HL-60 (cell line): ENCODE data around the gene HSD17B1.
"Not testable (repeated sequence)": the region's sequence is repeated elsewhere in the genome, so short reads cannot be mapped to it uniquely, and the experiment has no call there.

Experiments used
- DNase-seq, 2 experiments: peaks; one replicate each; pipeline ENCODE4 v3.0.0-alpha.2; 2010 to 2020; ENCODE audit warnings: low read depth in 1 of 2, low spot score in 1 of 2
- H3K27ac ChIP-seq: fragments of 250-450 bp; sonication (Bioruptor Pico); replicated peaks from 2 replicates; pipeline ENCODE4 v1.5.1; 2020; ENCODE audit warnings: mild to moderate bottlenecking, moderate library complexity
- H3K27me3 ChIP-seq: fragments of 250-450 bp; sonication (Bioruptor Pico); 2 replicates; pipeline ENCODE4 v1.5.1; 2021; ENCODE audit warnings: mild to moderate bottlenecking, moderate library complexity; ENCODE audit not compliant: insufficient read depth, poor library complexity, severe bottlenecking
- H3K4me3 ChIP-seq: replicated peaks from 2 replicates; pipeline ENCODE4 v1.5.1; 2011; ENCODE audit warnings: mild to moderate bottlenecking, control low read depth, low read length; ENCODE audit not compliant: insufficient read depth
- GABPA ChIP-seq: IDR thresholded peaks from 2 replicates; pipeline ENCODE4 v1.6.1; 2012; ENCODE audit warnings: low read depth
- POLR2AphosphoS5 ChIP-seq: IDR thresholded peaks from 2 replicates; pipeline ENCODE4 v1.6.1; 2012; ENCODE audit warnings: low read depth
- SPI1 ChIP-seq: IDR thresholded peaks from 2 replicates; pipeline ENCODE4 v1.6.1; 2012; ENCODE audit warnings: low read depth, mild to moderate bottlenecking, borderline replicate concordance
- TF ChIP-seq, protein P1 (sequence below): IDR thresholded peaks from one replicate; pipeline ENCODE4 v1.5.1; 2011; ENCODE audit warnings: low read length, control low read depth, inconsistent platforms; ENCODE audit not compliant: insufficient read depth
- TF ChIP-seq, protein P2 (sequence below): IDR thresholded peaks from 2 replicates; pipeline ENCODE4 v1.6.1; 2012; ENCODE audit warnings: low read depth; ENCODE audit not compliant: insufficient replicate concordance

Gene HSD17B1

DNA sequence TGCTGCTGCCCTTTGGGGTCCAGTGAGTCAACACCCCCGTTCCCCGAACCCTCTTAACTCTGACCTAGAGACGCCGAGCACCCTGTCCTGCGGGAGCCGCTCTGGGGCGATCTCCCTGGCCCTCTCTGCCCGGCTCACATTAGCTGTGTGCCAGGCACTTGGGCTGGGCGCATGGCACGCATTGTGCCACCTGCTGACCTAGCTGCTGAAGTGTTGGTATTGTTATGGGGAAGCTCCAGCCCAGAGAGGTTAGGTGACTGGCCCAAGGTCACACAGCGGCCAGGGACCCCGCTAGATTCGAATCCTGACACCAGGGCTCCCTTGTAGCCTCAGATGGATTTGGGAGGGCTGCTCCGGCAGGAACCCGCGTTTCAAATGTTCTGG is 1.1 kb downstream of the HSD17B1 start:
- TF ChIP-seq SPI1 (no peak), GABPA (no peak)
- TF ChIP-seq, protein P1, sequence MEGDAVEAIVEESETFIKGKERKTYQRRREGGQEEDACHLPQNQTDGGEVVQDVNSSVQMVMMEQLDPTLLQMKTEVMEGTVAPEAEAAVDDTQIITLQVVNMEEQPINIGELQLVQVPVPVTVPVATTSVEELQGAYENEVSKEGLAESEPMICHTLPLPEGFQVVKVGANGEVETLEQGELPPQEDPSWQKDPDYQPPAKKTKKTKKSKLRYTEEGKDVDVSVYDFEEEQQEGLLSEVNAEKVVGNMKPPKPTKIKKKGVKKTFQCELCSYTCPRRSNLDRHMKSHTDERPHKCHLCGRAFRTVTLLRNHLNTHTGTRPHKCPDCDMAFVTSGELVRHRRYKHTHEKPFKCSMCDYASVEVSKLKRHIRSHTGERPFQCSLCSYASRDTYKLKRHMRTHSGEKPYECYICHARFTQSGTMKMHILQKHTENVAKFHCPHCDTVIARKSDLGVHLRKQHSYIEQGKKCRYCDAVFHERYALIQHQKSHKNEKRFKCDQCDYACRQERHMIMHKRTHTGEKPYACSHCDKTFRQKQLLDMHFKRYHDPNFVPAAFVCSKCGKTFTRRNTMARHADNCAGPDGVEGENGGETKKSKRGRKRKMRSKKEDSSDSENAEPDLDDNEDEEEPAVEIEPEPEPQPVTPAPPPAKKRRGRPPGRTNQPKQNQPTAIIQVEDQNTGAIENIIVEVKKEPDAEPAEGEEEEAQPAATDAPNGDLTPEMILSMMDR = no peak
- peak overlapping the region; percentile 68; the same call in 1 of the 2 replicates for H3K27ac ChIP-seq

DNA sequence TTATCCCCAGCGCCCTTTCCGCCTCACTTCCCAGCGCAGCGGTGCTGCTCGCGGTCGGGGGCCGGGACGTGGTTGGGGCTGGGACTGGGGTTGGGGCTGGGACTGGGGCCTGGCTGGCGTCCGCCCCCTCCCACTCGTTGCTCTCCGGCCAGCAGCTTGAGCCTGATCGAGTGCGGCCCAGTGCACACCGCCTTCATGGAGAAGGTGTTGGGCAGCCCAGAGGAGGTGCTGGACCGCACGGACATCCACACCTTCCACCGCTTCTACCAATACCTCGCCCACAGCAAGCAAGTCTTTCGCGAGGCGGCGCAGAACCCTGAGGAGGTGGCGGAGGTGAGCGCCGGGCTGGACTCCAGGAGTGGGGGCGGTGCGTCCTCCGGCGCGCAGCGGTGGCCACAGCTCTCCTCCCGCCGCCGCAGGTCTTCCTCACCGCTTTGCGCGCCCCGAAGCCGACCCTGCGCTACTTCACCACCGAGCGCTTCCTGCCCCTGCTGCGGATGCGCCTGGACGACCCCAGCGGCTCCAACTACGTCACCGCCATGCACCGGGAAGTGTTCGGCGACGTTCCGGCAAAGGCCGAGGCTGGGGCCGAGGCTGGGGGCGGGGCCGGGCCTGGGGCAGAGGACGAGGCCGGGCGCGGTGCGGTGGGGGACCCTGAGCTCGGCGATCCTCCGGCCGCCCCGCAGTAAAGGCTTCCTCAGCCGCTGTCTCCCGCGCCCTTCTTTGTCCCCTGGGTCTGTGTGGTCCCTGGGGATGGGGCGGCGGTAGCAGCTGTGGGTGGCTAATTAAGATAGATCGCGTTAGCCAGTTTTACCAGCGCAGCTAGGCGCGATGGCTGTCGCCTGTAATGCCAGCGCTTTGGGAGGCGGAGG is 1.8 kb downstream of the HSD17B1 start:
- TF ChIP-seq POLR2AphosphoS5 = peak; percentile 77
- no peak for TF ChIP-seq SPI1
- TF ChIP-seq, protein P2, sequence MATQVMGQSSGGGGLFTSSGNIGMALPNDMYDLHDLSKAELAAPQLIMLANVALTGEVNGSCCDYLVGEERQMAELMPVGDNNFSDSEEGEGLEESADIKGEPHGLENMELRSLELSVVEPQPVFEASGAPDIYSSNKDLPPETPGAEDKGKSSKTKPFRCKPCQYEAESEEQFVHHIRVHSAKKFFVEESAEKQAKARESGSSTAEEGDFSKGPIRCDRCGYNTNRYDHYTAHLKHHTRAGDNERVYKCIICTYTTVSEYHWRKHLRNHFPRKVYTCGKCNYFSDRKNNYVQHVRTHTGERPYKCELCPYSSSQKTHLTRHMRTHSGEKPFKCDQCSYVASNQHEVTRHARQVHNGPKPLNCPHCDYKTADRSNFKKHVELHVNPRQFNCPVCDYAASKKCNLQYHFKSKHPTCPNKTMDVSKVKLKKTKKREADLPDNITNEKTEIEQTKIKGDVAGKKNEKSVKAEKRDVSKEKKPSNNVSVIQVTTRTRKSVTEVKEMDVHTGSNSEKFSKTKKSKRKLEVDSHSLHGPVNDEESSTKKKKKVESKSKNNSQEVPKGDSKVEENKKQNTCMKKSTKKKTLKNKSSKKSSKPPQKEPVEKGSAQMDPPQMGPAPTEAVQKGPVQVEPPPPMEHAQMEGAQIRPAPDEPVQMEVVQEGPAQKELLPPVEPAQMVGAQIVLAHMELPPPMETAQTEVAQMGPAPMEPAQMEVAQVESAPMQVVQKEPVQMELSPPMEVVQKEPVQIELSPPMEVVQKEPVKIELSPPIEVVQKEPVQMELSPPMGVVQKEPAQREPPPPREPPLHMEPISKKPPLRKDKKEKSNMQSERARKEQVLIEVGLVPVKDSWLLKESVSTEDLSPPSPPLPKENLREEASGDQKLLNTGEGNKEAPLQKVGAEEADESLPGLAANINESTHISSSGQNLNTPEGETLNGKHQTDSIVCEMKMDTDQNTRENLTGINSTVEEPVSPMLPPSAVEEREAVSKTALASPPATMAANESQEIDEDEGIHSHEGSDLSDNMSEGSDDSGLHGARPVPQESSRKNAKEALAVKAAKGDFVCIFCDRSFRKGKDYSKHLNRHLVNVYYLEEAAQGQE = no peak
- 0 out of 2 replicates have a peak, but pooled peaks have one; percentile 25 for TF ChIP-seq GABPA
- TF ChIP-seq, protein P1 = no peak
- peak; percentile 79 to 88 for DNase-seq
- H3K4me3 ChIP-seq = peak overlapping the region; percentile 88
- H3K27ac ChIP-seq = peak overlapping the region; percentile 68
- no peaks in the 10 kb centered on the region for H3K27me3 ChIP-seq

More for the DNA sequence above, 1.1 kb downstream of the HSD17B1 start:
- DNase-seq = no peak
- peak overlapping the region; percentile 88 for H3K4me3 ChIP-seq
- H3K27me3 ChIP-seq = no peaks in the 10 kb centered on the region

DNA sequence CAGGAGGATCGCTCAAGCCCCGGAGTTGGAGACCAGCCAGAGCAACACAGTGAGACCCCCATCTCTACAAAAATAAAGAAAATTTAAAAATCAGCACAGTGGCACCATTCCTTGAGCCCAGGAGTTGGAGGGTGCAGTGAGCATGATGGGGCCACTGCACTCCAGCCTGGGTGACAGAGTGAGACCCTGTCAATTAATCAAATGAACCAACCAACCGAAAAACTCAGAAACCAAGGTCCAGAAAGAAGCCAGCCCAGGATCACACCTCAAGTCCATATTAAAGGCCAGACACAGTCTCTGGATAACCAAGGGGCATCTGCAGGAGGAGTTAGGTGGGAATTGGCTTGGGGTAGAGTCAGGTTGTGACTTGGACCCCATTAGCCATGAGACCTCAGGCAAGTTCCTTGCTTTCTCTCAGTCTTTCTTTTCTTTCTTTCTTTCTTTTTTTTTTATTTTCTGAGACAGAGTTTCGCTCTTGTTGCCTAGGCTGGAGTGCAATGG is 2.4 kb downstream of the HSD17B1 start:
- Histone ChIP-seq H3K27me3 (no peaks in the 10 kb centered on the region), H3K4me3 (peak overlapping the region; percentile 88), H3K27ac (peak overlapping the region; percentile 68)
- no peak for DNase-seq
- TF ChIP-seq POLR2AphosphoS5 = no peak
- TF ChIP-seq, protein P2 = no peak
- TF ChIP-seq, protein P1 = no peak
- no peak for TF ChIP-seq GABPA
- no peak for TF ChIP-seq SPI1

DNA sequence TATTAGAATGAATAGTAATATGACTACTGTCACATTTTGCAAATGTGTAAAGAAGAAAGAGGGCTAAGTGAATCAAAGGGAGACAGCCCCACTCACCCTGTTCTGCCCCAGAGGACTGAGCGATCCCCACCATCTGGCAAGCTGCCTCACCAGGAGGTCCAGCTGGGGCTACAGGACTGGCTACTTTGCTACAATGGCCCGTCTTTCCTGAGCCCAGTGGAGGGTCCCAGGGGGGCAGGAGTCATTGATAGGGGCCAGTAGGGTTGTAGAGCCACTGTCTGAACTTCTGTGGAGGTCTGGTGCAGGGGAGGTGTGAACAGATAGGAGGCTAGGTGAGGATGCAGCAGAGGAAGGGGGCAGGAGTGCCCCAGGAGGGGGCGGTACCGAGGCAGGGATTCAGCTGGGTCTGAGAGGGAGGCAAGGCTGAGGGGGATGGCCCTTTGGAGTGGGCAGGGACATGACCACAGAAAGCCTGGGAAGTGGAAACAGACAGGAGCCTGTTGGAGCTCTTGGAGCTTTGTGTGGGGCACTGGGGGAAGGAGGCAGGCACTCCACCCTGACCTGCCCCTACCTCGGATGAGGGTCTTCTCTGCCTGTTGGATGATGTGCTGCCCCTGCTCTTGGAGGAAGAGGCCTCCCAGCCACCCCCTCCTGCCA is 3.4 kb downstream of the HSD17B1 start:
- not testable (repeated sequence) for H3K4me3 ChIP-seq

More for the DNA sequence above, 3.4 kb downstream of the HSD17B1 start:
- not testable (repeated sequence) for H3K27ac ChIP-seq, DNase-seq, H3K27me3 ChIP-seq
